IPS-NIHi7 (cell line): ENCODE results near the gene ANKRD23.
A peak's percentile ranks its signal among the peaks of the same experiment; 100 is the strongest.
"Not testable (repeated sequence)": the region's sequence is repeated elsewhere in the genome, so short reads cannot be mapped to it uniquely, and the experiment has no call there.

Experiments
- DNase-seq: peaks from one replicate; pipeline ENCODE4 v3.0.0; 2012; ENCODE audit warnings: mixed read lengths; ENCODE audit errors: extremely low spot score

ANKRD23 gene

GRCh38 chr2:96863575-96864342 is 19.9 kb upstream of the ANKRD23 start:
- no peak for DNase-seq

GRCh38 chr2:96863056-96863455 is 19.2 kb upstream of the ANKRD23 start:
- DNase-seq = not testable (repeated sequence)

- no peak for DNase-seq
These were observed 17.3 kb upstream of the ANKRD23 start for GRCh38 chr2:96861074-96861473.

GRCh38 chr2:96860065-96861029 is 16.5 kb upstream of the ANKRD23 start:
- no peak for DNase-seq

- no peak for DNase-seq
These were observed 15.9 kb upstream of the ANKRD23 start for GRCh38 chr2:96859681-96860064.

GRCh38 chr2:96859099-96859649 is 15.4 kb upstream of the ANKRD23 start:
- no peak for DNase-seq

- DNase-seq = peak; percentile 99
These were observed 14.0 kb upstream of the ANKRD23 start, which contains the start of gene ANKRD39 for GRCh38 chr2:96857667-96858372. TSS of gene ANKRD39 (minus strand) at chr2:96858016. CDS start at chr2:96857987, 29 bp downstream.

- DNase-seq = peak; percentile 49
These were observed 13.2 kb upstream of the ANKRD23 start for GRCh38 chr2:96856776-96857666.

GRCh38 chr2:96853321-96853720 is 9.5 kb upstream of the ANKRD23 start:
- no peak for DNase-seq

GRCh38 chr2:96852667-96853066 is 8.8 kb upstream of the ANKRD23 start:
- no peak for DNase-seq

GRCh38 chr2:96848264-96848663 is 4.4 kb upstream of the ANKRD23 start:
- no peak for DNase-seq

GRCh38 chr2:96847586-96847985 is 3.8 kb upstream of the ANKRD23 start:
- DNase-seq = no peak

- DNase-seq = no peak
These were observed 3.0 kb upstream of the ANKRD23 start for GRCh38 chr2:96846825-96847224.

- no peak for DNase-seq
These were observed 586 bp upstream of the ANKRD23 start for GRCh38 chr2:96844405-96844808.

GRCh38 chr2:96842600-96842999 is 1.2 kb downstream of the ANKRD23 start:
- DNase-seq = no peak

GRCh38 chr2:96841701-96842495 is 1.9 kb downstream of the ANKRD23 start:
- DNase-seq = no peak

- DNase-seq = no peak
These were observed 3.7 kb downstream of the ANKRD23 start for GRCh38 chr2:96839875-96840850.

- DNase-seq = peak; percentile 31
These were observed 4.4 kb downstream of the ANKRD23 start for GRCh38 chr2:96839293-96839874.
